ENCODE measurements around the gene BAHCC1. TPM values are rescaled to one million over a fixed set of nuclear protein-coding genes. Genes with fewer than 3 reads are reported as not detected.

BAHCC1 gene
- total and polyA plus RNA-seq, 2 donors (not counting 3 experiments of a cell fraction or from before 2014, with no cell fraction given), result 4.7 to 11.6 TPM

- no peak overlapping the region for H3K9ac ChIP-seq (replicated peaks; ENCODE audit: extremely low read depth, insufficient read depth, low read length)
- intact Hi-C loops (cut with micrococcal nuclease), result loop anchor here (5.0 kb wide), 1 partner anchor 39 kb away; no protein-coding TSS in a partner anchor
- no peaks in the 10 kb centered on the region for H4K20me1 ChIP-seq (replicated peaks; ENCODE audit: control insufficient read depth, extremely low read depth, insufficient read depth, low read length)
- ChIA-PET POLR2A (no interaction called here), CTCF (no interaction called here)
- FAIRE-seq (no peak), DNase-seq (ENCODE audit: low read depth, low spot score) (no peak)
- no peaks in the 10 kb centered on the region for H3K79me2 ChIP-seq (ENCODE audit: control insufficient read depth, insufficient read depth, low read length)
- no peaks in the 10 kb centered on the region for H3K36me3 ChIP-seq (ENCODE audit: control insufficient read depth in 2 of 2, extremely low read depth in 1 of 2, insufficient read depth in 2 of 2, low read length in 2 of 2)
- H3K4me3 ChIP-seq (replicated peaks in 1 of 3; ENCODE audit: insufficient read depth in 1 of 3, low read depth in 1 of 3, low read length in 3 of 3), result no peak overlapping the region
- no peak overlapping the region for H3K27ac ChIP-seq (ENCODE audit: insufficient read depth, low read depth, low read length)
- no peaks in the 10 kb centered on the region for H3K27me3 ChIP-seq (ENCODE audit: control insufficient read depth in 2 of 2, insufficient read depth in 2 of 2, low read length in 2 of 2)
- no peaks in the 10 kb centered on the region for H3K9me3 ChIP-seq (replicated peaks; ENCODE audit: control insufficient read depth, insufficient read depth, low read length)
- dilution Hi-C loops (cut with MboI; ENCODE audit: extremely low pct_ligation_motif_present, low sequenced_read_pairs), result no loop called here
- H3K4me2 ChIP-seq (ENCODE audit: insufficient read depth, low read length), result no peak overlapping the region
- BruUV-seq (replicated peaks), result no TSS peak
- no peaks in the 10 kb centered on the region for H3K4me1 ChIP-seq (ENCODE audit: control insufficient read depth, extremely low read depth, insufficient read depth, low read length)
- TF ChIP-seq JUN (IDR thresholded peaks at IDR 0.05; ENCODE audit: borderline replicate concordance, insufficient read depth, insufficient read length, low read depth) (no peak), EZH2 (IDR thresholded peaks at IDR 0.05; ENCODE audit: borderline replicate concordance, low read depth, low read length, severe bottlenecking) (no peak), MYC (IDR thresholded peaks at IDR 0.05; ENCODE audit: low read depth, low read length) (no peak), FOS (IDR thresholded peaks at IDR 0.05; ENCODE audit: borderline replicate concordance, insufficient read depth, low read length) (no peak), POLR2AphosphoS5 (IDR thresholded peaks at IDR 0.05; ENCODE audit: insufficient read depth, low read depth, low read length) (no peak)
- no peak overlapping the region for H2AFZ ChIP-seq (ENCODE audit: low read depth, low read length)
- H3K9me1 ChIP-seq (replicated peaks; ENCODE audit: control insufficient read depth, extremely low read depth, insufficient read depth, low read length), result no peaks in the 10 kb centered on the region
These were observed 48.0 kb downstream of the BAHCC1 start for GRCh38 chr17:81443269-81443668.

DNA sequence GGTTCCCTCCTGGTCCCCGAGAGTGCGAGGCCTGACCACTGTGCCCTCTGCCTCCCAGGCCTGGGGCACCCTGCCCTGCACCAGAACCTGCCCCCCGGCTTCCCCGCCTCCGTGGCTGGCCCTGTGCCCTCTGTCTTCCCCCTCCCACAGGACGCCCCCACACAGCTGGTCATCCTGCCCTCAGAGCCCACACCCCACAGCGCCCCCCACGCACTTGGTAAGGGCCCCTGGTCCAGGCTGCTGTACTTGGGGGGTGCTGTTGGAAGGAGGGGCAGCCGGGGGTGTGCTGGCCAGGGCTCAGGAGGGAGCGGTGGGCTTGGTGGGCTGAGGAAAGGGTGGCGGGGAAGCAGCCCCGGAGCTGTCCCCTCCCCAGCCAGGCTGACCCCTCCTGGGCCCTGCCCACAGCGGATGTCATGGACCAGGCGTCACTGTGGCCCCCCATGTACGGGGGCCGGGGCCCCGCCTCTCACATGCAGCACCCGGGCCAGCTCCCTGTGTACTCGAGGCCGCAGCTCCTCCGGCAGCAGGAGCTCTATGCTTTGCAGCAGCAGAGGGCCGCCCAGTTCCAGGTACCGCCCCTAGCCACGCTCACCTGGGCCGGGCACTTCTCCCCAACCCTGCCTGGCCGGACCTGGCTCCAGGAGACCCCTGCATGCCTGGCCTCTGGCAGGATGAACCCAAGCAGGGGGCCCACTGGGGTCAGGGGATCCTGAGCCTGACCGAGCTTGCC lies 49.5 kb downstream of the BAHCC1 start:
- intact Hi-C loops (cut with micrococcal nuclease), result loop anchor here (5.0 kb wide), 1 partner anchor 38 kb away; no protein-coding TSS in a partner anchor
- no peak for TF ChIP-seq MYC (IDR thresholded peaks at IDR 0.05; ENCODE audit: low read depth, low read length)
- TF ChIP-seq JUN (IDR thresholded peaks at IDR 0.05; ENCODE audit: borderline replicate concordance, insufficient read depth, insufficient read length, low read depth), result no peak
- TF ChIP-seq GATA2 (IDR thresholded peaks at IDR 0.05; ENCODE audit: insufficient read depth, insufficient read length, low read depth, low read length), result no peak
- no peak for TF ChIP-seq FOS (IDR thresholded peaks at IDR 0.05; ENCODE audit: borderline replicate concordance, insufficient read depth, low read length)
- no peak for TF ChIP-seq POLR2A (IDR thresholded peaks at IDR 0.05; ENCODE audit: low read depth, low read length)
- no peak for TF ChIP-seq MAX (IDR thresholded peaks at IDR 0.05; ENCODE audit: insufficient read depth, insufficient read length)
- no peak for TF ChIP-seq POLR2AphosphoS5 (IDR thresholded peaks at IDR 0.05; ENCODE audit: insufficient read depth, low read depth, low read length)
- no peak for TF ChIP-seq EZH2 (IDR thresholded peaks at IDR 0.05; ENCODE audit: borderline replicate concordance, low read depth, low read length, severe bottlenecking)
- no peak for TF ChIP-seq CTCF (IDR thresholded peaks at IDR 0.05; ENCODE audit: extremely low read depth in 1 of 2, insufficient read depth in 1 of 2, low read depth in 1 of 2, low read length in 2 of 2)
- BruUV-seq (replicated peaks), result no TSS peak

More for the DNA sequence above, 49.5 kb downstream of the BAHCC1 start:
- no peak overlapping the region for H3K4me3 ChIP-seq (replicated peaks in 1 of 3; ENCODE audit: insufficient read depth in 1 of 3, low read depth in 1 of 3, low read length in 3 of 3)
- no peaks in the 10 kb centered on the region for H3K27me3 ChIP-seq (ENCODE audit: control insufficient read depth in 2 of 2, insufficient read depth in 2 of 2, low read length in 2 of 2)
- H3K4me2 ChIP-seq (ENCODE audit: insufficient read depth, low read length), result no peak overlapping the region
- dilution Hi-C loops (cut with MboI; ENCODE audit: extremely low pct_ligation_motif_present, low sequenced_read_pairs), result no loop called here
- FAIRE-seq (no peak), DNase-seq (ENCODE audit: low read depth, low spot score) (no peak)
- ChIA-PET POLR2A (no interaction called here), CTCF (interaction anchor here (1.8 kb wide), 1 partner anchor 15 kb away, joined by 4 read pairs; no protein-coding TSS in a partner anchor)
- no peaks in the 10 kb centered on the region for H3K36me3 ChIP-seq (ENCODE audit: control insufficient read depth in 2 of 2, extremely low read depth in 1 of 2, insufficient read depth in 2 of 2, low read length in 2 of 2)
- H3K4me1 ChIP-seq (ENCODE audit: control insufficient read depth, extremely low read depth, insufficient read depth, low read length), result no peaks in the 10 kb centered on the region
- H3K27ac ChIP-seq (ENCODE audit: insufficient read depth, low read depth, low read length), result no peak overlapping the region
- no peaks in the 10 kb centered on the region for H3K9me1 ChIP-seq (replicated peaks; ENCODE audit: control insufficient read depth, extremely low read depth, insufficient read depth, low read length)
- H4K20me1 ChIP-seq (replicated peaks; ENCODE audit: control insufficient read depth, extremely low read depth, insufficient read depth, low read length), result no peaks in the 10 kb centered on the region
- no peaks in the 10 kb centered on the region for H3K79me2 ChIP-seq (ENCODE audit: control insufficient read depth, insufficient read depth, low read length)
- H3K9ac ChIP-seq (replicated peaks; ENCODE audit: extremely low read depth, insufficient read depth, low read length), result no peak overlapping the region
- no peaks in the 10 kb centered on the region for H3K9me3 ChIP-seq (replicated peaks; ENCODE audit: control insufficient read depth, insufficient read depth, low read length)
- H2AFZ ChIP-seq (ENCODE audit: low read depth, low read length), result no peak overlapping the region

All from endothelial cell of umbilical vein (primary cell).